Measurements from ENCODE around the gene SDK2.
A peak's percentile ranks its signal among the peaks of the same experiment; 100 is the strongest.

DNA sequence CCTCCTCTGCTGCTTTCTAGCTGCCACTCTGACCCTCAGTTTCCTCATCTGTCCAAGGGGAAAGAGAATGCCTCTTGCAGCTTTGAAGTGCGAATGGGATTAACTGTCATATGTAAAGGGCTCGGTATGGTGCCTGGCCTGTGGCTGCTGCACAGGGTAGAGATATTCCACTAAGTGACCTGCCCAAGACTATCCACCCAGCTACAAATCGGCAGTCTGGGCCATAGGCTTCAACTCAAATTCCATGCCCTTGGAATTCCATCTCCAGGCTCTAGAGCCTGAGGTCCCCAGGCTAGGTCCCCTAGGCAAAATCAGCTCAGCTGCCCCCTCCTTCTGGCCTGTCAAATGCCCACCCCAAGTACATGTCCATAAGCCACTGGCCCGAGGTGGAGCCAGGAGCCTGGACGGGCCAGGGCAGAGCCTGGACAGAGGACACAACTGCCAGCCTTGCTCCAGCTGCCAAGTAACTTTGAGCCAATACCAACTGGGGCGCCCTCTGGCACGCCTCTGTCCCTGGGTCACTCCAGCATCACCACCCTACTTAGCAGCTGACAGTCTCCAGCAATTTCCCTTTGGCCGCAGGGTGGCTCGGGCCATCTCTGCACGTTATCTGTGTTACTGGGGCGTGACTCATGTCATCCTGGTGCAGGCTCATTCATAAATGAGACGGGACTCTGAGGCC, 57.2 kb downstream of the SDK2 start:
- no peak for TF ChIP-seq POLR2AphosphoS5 (IDR thresholded peaks at IDR 0.05; ENCODE audit: low read depth, low read length)
- peak; percentile 71; the same call in 1 of the 2 replicates for TF ChIP-seq SIN3A (IDR thresholded peaks at IDR 0.05; ENCODE audit: borderline replicate concordance, insufficient read depth, low read length)
- TF ChIP-seq TAF1 (IDR thresholded peaks at IDR 0.05; ENCODE audit: borderline replicate concordance, insufficient read depth, low read length) = no peak
